ENCODE results near the gene VEZT. TPM values are rescaled to one million over a fixed set of nuclear protein-coding genes. Genes with fewer than 3 reads are reported as not detected.

Gene VEZT
- polyA plus RNA-seq, 1 of the 3 experiments (the other 2 are of a cell fraction), result 41.2 TPM

DNA sequence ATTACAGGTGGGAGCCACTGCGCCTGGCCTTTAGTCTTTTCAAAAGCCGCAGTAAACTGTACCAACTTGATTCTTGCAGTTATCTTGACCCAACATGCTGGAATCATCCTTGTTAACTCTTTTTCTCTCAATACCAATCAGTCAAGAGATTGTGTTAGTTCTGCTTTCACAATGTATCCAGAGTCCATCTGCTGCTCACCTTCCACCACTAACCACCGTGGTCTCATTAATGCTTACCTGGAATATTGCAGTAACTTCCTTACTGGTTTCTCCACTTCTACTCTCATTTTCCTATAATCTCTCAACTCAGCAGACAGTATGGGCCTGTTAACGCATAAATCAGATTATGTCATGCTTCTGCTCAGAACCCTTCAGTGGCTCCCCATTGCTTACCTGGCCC, 62.2 kb downstream of the VEZT start:
- Histone ChIP-seq H3K79me2 (ENCODE audit: insufficient read depth) (no peaks in the 10 kb centered on the region; the same call in 1 of the 2 replicates), H3K27ac (ENCODE audit: low read depth in 2 of 2, low read length in 1 of 2) (no peak overlapping the region), H3F3A (replicated peaks; ENCODE audit: insufficient read depth) (peaks cover 8% of the 10 kb centered on the region), H3K9me2 (no peaks in the 10 kb centered on the region), H2AFZ (ENCODE audit: low read depth) (no peak overlapping the region), H4K20me1 (ENCODE audit: insufficient read depth) (no peaks in the 10 kb centered on the region), H3K9me3 (no peaks in the 10 kb centered on the region), H3K27me3 (ENCODE audit: insufficient read depth) (no peaks in the 10 kb centered on the region), H3K36me3 (replicated peaks in 1 of 2; ENCODE audit: control insufficient read depth in 1 of 2, insufficient read depth in 2 of 2, low read length in 1 of 2) (peaks cover 41 to 71% of the 10 kb centered on the region in 2 experiments), H3K9ac (no peak overlapping the region), H3K4me3 (ENCODE audit: low read depth in 2 of 2, low read length in 1 of 2) (no peak overlapping the region), H3K4me2 (no peak overlapping the region), H3K4me1 (ENCODE audit: control insufficient read depth in 1 of 2, insufficient read depth in 2 of 2, low read depth in 1 of 2, low read length in 1 of 2) (peaks cover 0 to 10% of the 10 kb centered on the region in 2 experiments; a peak in 2 of 4 replicates)
- CTCF ChIA-PET, result interaction anchor here (0.6 kb wide), 1 partner anchor 1596 kb away, joined by 3 read pairs; no protein-coding TSS in a partner anchor
- DNase-seq, result no peak
- POLR2A ChIA-PET, result no interaction called here
- WGBS (ENCODE audit: low lambda C conversion rate), result 98% methylated on average over 4 of the region's 4 CpGs
- TF ChIP-seq YY1 (IDR thresholded peaks at IDR 0.05; ENCODE audit: low read depth) (no peak), GABPA (IDR thresholded peaks at IDR 0.05; ENCODE audit: low read depth) (no peak), MEF2A (IDR thresholded peaks at IDR 0.05; ENCODE audit: borderline replicate concordance, low read depth) (no peak), NRF1 (IDR thresholded peaks at IDR 0.05; ENCODE audit: low read depth, low read length) (no peak), POLR2AphosphoS5 (IDR thresholded peaks at IDR 0.05; ENCODE audit: low read depth, low read length) (no peak), JUND (IDR thresholded peaks at IDR 0.05) (no peak), RXRA (IDR thresholded peaks at IDR 0.05; ENCODE audit: borderline replicate concordance, low read depth) (no peak), FOXJ3 (CRISPR knock-in tag; IDR thresholded peaks at IDR 0.05) (no peak), MXI1 (IDR thresholded peaks at IDR 0.05; ENCODE audit: low read depth, low read length) (no peak), SIN3A (IDR thresholded peaks at IDR 0.05; ENCODE audit: borderline replicate concordance, low read depth, low read length) (no peak), SMC3 (IDR thresholded peaks at IDR 0.05; ENCODE audit: low read depth, low read length) (no peak), TEAD4 (IDR thresholded peaks at IDR 0.05; ENCODE audit: borderline replicate concordance, insufficient read depth) (no peak), RCOR1 (IDR thresholded peaks at IDR 0.05; ENCODE audit: low read length) (no peak), PBX3 (IDR thresholded peaks at IDR 0.05) (no peak), NFIC (IDR thresholded peaks at IDR 0.05; ENCODE audit: borderline replicate concordance) (no peak)
- TF ChIP-seq, protein P1, sequence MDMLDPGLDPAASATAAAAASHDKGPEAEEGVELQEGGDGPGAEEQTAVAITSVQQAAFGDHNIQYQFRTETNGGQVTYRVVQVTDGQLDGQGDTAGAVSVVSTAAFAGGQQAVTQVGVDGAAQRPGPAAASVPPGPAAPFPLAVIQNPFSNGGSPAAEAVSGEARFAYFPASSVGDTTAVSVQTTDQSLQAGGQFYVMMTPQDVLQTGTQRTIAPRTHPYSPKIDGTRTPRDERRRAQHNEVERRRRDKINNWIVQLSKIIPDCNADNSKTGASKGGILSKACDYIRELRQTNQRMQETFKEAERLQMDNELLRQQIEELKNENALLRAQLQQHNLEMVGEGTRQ (IDR thresholded peaks at IDR 0.05; ENCODE audit: borderline replicate concordance, low read depth, low read length), result no peak
- TF ChIP-seq, protein P2, sequence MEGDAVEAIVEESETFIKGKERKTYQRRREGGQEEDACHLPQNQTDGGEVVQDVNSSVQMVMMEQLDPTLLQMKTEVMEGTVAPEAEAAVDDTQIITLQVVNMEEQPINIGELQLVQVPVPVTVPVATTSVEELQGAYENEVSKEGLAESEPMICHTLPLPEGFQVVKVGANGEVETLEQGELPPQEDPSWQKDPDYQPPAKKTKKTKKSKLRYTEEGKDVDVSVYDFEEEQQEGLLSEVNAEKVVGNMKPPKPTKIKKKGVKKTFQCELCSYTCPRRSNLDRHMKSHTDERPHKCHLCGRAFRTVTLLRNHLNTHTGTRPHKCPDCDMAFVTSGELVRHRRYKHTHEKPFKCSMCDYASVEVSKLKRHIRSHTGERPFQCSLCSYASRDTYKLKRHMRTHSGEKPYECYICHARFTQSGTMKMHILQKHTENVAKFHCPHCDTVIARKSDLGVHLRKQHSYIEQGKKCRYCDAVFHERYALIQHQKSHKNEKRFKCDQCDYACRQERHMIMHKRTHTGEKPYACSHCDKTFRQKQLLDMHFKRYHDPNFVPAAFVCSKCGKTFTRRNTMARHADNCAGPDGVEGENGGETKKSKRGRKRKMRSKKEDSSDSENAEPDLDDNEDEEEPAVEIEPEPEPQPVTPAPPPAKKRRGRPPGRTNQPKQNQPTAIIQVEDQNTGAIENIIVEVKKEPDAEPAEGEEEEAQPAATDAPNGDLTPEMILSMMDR (IDR thresholded peaks at IDR 0.05), result no peak
- TF ChIP-seq, protein P3, sequence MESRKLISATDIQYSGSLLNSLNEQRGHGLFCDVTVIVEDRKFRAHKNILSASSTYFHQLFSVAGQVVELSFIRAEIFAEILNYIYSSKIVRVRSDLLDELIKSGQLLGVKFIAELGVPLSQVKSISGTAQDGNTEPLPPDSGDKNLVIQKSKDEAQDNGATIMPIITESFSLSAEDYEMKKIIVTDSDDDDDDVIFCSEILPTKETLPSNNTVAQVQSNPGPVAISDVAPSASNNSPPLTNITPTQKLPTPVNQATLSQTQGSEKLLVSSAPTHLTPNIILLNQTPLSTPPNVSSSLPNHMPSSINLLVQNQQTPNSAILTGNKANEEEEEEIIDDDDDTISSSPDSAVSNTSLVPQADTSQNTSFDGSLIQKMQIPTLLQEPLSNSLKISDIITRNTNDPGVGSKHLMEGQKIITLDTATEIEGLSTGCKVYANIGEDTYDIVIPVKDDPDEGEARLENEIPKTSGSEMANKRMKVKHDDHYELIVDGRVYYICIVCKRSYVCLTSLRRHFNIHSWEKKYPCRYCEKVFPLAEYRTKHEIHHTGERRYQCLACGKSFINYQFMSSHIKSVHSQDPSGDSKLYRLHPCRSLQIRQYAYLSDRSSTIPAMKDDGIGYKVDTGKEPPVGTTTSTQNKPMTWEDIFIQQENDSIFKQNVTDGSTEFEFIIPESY (IDR thresholded peaks at IDR 0.05; ENCODE audit: borderline replicate concordance, low read depth), result no peak
- TF ChIP-seq, protein P4, sequence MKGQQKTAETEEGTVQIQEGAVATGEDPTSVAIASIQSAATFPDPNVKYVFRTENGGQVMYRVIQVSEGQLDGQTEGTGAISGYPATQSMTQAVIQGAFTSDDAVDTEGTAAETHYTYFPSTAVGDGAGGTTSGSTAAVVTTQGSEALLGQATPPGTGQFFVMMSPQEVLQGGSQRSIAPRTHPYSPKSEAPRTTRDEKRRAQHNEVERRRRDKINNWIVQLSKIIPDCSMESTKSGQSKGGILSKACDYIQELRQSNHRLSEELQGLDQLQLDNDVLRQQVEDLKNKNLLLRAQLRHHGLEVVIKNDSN (IDR thresholded peaks at IDR 0.05; ENCODE audit: borderline replicate concordance, low read depth), result no peak
